NCI-H1092 treated with DMSO at 0.1 percent for 48 hours (cell line): ENCODE measurements around the gene PRM1.
"Not testable (repeated sequence)": the region's sequence is repeated elsewhere in the genome, so short reads cannot be mapped to it uniquely, and the experiment has no call there.

Source experiments
- DNase-seq: peaks from one replicate; lab custom pipeline; 2025; lab: John Stamatoyannopoulos, UW

PRM1 gene

DNA sequence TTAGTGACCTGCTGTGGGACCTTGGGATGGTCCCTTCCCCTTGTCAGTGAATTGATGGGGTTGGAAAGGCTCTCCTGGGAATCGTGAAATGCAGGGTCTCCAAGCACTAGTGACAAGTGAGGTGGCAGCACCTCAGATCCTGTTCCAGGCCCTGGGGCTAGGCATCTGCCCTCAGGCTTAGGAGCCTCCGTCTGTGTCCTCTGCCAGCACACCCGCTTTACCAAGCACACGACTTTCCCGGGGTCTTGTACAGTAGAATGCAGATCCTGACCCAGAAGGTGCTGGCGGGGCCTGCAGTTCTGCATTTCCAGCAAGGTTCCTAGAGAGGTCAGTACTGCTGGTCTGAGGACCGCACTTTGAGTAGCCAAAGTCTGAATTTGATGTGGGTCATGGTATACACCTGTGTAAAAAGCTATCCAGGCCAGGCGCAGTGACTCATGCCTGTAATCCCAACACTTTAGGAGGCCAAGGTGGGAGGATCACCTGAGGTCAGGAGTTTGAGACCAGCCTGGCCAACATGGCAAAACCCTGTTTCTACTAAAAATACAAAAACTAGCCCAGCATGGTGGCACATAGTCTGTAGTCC, 33.3 kb upstream of the PRM1 start:
- no peak for DNase-seq

DNA sequence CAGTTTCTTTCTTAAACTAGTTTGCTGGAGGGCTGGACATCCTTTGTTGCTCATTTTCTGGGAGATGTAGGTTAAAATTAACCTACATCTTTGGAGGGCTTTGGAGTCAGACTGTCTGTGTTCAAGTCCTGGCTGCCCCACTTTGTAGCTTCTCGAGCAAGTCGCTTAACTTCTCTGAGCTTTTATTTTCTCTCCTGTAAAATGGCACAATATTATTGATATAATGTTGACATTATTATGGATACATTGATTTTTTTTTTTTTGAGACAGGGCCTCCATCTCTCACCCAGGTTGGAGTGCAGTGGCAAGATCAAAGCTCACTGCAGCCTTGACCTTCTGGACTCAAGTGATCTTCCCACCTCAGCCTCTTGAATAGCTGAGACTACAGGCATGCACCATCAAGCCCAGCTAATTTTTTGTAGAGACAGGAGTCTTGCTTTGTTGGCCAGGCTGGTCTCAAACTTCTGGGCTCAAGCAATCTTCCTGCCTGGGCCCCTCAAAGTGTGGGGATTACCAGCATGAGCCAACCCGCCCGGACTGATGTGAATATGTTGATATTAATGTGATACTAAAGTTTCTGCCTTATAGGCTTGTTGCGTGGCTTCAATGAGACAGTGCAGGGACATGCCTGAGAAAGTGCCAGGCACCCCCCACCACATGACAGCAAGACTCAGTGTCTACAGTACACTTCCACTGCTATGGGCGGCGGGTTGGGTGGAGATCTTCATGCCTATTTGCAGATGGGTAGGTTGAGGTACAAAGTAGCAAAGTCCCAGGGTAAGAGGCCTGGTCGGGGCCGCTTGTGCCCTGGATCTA, 32.6 kb upstream of the PRM1 start:
- DNase-seq: no peak

DNA sequence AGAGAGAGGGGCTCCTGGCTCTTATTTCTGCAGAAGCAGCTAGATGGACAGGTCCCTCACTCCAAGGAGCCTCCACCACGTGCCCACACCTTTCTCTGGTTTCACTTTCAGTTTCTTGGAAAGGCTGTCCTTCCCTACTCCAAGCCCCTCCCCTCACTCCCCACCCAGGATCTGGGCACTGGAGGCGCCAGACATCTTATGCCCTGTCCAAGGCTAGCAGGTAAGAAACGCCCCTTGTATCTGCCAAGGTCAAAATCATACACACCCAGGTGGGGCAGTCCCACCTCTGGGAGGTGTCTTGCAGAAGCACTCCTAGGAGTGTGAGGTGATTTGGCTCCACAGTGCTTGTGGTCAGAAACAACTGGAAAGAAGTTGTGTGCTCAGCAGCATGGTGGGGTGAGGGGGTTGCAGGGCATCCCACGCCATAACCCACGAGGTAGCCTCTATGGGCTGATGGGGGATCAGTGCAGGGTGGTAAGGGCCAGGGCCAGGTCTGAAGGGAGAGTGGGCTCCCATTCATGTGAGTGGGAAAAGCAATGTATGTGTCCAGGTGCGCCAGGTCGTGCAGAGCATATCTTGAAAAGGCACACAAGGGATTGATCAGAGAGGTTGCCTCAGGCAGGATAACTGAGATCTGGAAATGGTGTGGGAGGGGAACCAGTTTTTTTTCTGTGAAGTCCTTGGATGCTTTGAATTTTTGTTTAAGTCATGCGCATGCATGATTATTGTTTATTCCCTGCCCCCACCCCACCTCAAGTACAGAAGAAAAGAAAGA, 31.8 kb upstream of the PRM1 start:
- DNase-seq: no peak

DNA sequence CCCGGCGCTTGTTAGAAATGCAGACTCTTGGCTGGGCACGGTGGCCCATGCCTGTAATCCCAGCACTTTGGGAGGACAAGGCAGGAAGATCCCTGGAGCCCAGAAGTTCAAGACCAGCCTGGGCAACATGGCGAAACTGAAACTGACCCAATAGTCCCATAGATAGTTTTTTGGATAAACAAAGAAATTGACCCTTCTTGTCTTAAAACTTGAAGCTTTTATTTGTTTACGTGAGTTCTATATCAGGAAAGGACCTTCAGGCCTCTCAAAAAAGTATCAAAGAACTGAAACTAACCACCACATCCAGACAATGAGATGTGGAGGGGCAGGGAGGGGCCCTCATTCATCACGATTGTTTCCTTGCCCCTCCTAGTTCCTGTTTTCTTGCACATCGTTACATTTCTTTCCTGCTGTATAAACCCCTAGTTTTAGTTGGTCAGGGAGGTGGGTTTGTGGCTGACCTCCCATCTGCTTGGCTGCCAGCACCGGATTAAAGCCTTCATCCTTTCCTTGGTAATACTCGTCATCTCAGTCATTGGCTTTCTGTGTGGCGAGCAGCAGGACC, 29.9 kb upstream of the PRM1 start:
- DNase-seq: no peak

DNA sequence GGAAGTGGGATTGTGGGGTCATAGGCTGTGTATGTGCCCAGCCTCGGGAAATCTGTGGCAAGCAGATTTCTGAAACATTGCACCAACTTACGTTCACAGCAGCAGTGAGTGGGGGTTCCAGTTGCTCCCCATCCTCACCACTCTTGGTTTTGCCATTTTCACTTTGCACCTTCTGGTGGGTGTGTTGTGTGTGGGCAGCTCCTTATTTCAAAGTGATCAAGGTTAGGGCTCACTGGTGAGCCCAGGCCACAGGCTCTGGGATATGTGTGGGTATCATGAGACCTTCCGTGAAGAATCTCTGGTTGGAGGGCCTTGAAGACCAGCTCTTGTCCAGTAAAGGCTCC, 29.5 kb upstream of the PRM1 start:
- no peak for DNase-seq

DNA sequence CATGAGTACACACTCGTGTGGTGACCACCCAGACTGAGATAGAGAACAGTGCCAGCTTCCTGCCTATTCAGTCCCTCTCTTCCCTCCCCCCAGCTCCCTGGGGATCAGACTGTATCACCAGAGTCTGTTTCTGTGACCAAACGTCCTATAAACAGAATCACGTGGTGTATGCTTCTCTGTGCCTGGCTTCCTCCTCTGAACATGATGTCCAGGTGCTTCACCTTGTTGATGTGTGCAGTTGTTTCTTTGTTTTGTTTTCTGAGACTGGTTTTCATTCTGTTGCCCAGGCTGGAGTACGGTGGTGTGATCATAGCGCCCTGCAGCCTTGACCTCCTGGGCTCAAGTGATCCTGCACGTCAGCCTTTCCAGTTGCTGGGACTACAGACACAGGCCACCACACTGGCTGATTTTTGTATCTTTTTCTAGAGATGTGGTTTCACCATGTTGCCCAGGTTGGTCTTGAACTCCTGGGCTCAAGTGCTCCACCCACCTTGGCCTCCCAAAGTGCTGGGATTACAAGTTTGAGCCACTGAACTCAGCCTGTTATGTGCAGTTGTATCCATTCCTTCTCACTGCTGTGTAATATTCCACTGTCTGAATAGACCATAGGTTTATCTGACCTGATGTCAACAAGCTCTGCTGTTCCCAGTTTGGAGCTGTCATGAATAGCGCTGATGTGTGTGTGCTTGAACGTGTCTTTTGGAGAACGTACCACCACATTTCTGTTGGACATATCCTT, 28.9 kb upstream of the PRM1 start:
- no peak for DNase-seq

DNA sequence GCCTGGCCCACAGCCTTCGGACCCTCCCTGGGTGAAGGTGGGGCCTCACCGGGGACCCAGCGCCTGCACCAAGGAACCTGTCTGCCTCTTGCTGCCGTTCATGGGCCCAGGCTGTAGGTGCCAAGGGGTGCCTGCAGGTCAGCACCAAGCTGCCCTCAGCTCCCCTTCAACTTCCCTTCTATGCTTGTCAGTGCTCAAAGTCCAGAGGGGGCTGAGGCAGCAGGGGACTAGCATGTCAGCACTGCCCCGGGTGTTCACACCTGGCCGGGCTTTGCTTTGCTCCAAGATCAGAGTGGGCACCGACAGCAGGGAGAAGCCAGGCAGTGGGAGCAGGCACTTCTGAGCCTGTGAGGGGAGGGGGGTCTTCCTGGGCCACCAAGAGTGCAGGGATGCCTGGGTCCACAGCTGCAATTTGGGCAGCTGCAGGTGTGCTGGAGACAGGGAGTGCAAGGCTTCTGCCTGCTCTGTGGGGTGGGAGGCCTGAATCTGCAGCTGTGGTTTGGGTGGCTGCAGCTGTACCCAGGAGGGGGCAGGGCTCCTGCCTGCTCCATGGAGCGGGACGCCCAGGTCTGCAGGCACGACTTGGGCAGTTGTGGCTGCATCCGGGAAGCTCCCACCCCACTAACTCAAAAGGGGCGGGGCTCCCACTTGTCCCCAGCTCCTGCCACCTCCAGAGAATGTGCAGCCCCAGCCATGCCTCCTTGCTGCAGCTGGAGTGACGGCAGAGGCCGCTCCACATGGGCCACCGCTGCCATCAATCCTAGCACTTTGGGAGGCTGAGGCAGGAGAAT, 27.6 kb upstream of the PRM1 start:
- no peak for DNase-seq

DNA sequence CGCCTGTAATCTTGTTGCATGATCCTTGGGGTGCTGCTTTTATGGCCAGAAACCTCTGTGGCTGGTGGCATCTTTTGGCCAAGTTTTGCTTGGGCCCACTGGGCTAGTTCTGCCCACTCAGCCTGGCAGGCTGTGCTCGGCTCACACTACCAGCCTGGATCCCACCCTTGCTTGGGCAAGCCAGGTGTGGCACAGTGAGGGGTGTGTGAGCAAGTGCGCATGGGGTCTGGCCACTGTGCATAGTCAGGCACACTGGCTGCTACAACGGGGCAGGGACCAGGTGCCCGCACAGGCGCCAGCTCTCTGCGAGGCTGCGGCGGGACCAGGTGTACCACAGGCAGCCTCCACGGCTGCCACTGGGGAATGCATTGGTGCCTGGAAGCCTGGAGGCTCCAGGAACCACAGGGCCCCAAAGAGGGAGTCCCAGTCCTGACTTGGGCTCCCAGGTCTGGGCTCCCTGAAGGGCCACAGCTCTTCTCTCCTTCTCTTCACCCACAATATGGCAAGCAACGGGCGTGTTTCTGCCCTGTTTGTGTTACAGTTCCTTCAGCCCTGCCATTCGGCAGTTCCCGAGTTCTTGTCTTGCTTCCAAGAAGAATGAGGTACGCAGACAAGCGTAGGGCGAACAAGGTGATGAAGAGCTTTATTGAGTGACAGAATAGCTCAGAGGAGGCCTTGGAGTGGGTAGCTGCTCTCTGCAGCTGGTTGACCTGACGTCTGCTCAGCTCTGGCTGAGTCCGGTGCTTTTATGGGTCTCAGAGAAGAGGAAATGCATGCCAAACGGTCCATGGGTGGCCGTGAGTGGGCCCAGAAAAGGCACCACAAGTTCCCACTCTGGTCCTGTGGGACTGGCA, 26.7 kb upstream of the PRM1 start:
- DNase-seq: no peak

DNA sequence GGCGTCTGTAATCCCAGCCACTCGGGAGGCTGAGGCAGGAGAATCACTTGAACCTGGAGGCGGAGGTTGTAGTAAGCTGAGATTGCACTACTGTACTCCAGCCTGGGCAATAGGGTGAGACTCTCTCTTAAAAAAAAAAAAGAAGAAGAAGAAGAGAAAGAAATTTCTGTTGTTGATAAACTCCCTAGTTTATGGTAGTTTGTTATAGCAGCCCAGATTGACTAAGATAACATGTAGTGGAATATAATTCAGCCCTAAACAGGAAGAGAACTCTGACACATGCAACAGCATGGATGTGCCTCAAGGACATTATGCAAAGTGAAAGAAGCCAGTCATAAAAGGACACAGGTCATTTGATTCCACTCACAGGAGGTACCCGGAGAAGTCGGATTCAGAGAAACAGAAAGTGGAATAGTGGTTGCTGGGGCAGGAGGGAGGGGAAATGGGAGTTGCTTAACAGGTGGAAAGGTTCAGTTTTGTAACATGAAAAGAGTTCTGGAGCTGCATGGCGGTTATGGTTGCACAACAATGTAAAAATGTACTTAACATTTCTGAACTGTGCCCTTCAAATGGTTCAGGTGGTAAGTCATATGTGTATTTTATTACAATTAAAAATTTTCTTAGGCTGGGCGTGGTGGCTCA, 26.0 kb upstream of the PRM1 start:
- DNase-seq: no peak

DNA sequence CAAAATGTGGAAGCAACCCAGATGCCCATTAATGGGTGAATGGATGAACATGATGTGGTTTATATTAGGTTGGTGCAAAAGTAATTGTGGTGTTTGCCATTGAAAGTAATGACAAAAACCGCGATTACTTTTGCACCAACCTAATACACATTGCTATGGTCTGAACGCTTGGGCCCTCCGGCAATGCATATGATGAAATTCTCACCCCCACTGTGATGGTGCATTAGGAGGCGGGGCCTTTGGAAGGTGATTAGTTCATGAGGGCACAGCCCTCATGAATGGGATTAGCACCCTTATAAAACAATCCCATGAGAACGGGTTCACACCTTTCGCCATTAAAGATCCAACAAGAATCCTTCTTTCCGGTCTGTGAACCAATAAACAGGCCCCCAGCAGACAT, 25.3 kb upstream of the PRM1 start:
- DNase-seq: no peak

DNA sequence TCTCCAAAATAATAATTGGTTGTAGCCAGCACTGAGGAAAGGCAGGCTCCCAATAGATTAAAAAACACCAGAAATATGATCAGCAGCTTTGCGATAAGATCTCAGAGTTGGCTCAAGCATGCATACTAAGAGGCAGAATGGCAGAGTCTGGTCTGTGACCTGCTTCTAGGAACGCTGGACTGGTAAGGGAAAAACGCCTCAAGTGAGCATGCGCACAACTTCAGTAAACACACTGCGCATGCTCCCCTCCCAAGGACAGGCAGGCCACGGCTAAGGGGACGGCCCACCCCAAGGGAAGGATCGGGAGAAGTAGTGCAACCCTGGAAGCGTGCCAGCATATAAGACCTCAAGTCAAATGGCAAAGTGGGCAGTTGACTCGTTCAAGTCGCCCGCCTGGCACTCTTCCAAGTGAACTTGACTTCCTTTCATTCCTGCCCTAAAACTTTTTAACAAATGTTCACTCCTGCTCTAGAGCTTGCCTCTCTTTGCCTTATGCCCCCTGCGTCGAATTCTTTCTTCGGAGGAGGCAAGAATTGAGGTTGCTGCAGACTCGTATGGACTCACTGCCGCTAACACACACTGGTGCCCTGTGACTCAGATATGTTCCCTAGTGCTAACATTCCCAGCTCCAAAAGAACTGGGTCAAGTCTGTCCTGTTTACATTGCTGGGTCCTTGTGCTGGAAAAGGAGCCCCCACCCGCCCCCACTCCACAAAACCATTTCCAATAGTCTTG, 22.4 kb upstream of the PRM1 start:
- peak; percentile 33 for DNase-seq

DNA sequence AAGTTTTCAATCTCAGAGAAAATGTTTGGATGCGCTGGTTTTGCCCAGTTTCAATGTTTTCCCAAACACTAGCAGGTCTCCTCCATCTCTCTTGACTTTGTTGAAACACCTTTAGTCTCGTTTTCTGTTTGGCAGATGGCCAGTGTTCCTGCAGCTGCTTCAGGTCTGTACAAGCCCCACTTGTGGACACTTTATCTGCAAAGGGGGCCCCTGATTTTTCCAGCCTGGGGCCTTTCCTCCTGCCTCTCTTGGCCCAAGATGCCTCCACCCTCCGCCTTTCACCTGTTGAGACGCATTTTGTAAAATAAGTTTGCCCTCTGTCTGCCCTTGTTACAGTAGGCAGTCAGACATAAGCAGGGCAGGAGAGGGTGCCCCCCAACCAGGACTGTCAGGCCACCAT, 21.8 kb upstream of the PRM1 start:
- DNase-seq: peak; percentile 56

DNA sequence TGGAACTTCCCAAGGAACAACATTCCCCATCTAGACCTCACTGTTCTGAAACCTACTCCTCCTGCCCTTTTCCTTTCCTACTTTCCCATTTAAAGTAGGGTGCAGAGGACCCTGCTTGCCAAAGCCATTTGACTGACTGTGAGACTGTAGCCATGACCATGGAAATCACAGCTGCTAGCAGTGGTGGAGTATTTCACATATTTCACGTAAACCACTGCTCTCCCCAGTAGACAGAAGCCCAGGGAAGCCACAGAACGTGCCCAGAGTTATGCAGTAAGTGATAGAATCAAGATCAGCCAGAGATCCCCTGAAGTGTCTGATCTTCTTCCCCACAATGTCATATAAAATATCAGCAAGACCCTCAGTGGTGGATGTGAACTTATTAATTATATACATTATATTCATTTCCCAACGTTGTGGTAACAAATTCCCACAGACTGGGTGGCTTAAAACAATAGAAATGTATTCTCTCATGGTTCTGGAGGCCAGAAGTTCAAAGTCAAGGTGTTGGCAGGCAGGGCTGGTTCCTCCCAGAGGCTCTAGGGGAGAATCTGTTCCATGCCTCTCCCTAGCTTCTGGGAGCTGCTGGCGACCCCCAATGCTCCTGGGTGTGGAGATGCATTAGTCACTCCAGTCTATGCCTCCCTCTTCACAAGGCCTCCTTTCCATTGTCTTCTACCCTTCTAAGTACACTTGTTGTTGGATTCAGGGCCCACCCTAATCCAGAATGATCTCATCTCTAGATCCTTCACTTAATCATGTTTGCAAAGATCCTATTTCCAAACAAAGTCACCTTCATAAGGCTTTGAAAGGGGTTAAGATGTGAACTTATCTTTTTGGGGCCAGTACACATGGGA, 20.7 kb upstream of the PRM1 start:
- no peak for DNase-seq

DNA sequence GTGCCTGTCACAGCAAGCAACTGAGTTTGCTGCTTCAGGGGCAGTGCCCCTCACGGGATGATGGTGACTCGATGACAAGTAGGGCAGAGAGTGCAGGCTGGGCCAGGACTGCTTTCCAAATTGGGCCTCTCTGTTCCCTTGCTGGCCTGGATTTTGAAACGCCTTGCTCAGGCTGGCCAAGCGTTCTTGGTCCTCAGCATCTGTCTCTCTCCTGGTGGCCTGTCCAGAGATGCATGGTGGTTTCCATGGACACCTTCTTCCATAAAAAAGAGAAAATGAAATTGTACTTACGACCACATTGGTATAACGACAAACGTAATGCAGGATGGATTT, 19.4 kb upstream of the PRM1 start:
- DNase-seq: no peak

DNA sequence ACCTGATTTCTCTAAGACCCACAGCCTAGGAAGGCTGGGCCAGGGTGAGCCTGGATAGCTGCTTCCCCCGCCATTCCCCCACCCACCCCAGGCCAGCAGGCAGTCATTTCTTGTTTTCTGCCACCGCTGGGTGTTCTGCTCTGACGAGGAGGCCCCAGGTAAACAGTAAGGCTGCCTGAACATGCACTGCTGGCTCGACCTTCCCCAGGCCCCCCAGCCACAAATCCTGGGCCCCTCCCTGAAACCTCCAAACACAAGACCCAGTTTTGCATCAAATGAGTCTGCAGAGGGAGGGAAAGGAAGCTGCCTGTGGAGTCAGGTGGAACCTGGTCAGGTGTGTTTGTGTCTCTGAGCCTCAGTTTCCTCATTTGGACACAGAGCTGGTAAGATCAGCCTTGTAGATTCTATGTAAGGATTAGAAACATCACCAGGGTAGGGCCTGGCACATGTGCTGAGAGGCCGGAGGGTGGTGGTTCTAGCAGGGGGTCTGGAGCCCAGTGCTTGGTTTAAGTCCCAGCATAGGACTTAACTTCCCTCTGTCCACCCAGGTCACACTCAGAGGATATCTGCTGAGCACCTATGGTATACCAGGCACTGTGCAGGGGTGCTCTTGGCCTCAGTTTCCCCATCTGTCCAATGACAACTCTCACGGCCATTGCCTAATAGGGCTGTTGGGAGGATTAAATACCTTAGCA, 18.9 kb upstream of the PRM1 start:
- no peak for DNase-seq

DNA sequence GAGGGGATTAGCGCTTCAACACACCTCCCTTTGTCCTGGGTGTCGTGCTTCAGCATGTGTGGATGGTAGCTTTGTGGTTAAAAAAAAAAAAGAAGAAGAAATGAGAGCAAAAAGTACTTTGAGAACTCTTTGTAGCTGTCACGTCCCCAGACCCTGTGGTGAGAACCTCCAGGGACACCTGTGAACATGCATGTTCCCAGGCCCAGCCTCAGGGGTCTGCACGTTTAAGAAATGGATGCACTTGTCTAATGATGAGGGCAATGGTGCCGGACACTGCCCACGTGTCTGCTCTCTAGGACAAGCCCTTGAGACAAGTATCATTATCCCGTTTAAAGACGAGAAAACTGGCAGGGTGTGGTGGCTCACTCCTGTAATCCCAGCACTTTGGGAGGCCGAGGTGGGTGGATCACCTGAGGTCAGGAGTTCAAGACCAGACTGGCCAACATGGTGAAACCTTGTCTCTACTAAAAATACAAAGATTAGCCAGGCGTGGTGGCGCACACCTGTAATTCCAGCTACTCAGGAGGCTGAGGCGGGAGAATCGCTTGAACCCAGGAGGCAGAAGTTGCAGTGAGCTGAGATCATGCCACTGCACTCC, 17.9 kb upstream of the PRM1 start:
- not testable (repeated sequence) for DNase-seq

DNA sequence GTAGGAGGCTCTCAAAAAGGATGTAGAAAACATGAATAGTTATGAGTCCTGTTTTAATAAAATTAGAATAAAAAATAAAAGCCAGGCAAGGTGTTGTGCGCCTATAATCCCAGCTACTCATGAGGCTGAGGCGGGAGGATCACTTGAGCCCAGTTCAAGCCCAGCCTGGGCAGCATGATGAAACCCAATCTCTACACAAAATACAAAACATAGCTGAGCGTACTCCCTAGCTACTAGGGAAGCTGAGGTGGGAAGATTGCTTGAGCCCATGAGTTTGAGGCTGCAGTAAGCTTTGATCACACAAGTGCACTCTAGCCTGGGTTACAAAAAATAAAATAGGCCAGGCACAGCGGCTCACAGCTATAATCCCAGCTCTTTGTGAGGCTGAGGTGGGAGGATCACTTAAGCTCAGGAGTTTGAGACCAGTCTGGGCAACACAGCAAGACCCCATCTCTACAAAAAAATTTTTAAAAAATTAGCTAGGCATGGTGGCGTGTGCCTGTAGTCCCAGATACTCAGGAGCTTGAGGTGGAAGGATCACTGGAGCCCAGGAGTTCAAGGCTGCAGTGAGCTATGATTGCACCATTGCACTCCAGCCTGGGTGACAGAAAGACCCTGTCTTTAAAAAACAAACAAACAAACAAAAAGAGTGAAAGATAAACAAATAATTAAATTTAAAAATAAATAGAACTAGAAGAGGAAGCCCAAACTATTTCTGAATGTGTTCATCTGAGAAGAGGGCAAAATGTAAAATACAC, 17.2 kb upstream of the PRM1 start:
- no peak for DNase-seq
